Stomach (tissue), 9 donors: ENCODE data around the gene PTPRE. TPM values are rescaled to one million over a fixed set of nuclear protein-coding genes. Genes with fewer than 3 reads are reported as not detected.

Source experiments
- DNase-seq, 2 donors: peaks; one replicate each; pipeline versions ENCODE4 v3.0.0 to v3.0.0-alpha.2; 2013 to 2019
- H3K27ac ChIP-seq, 5 donors: fragments of 200-600 bp in 4 of 5; sonication (generic) in 4 of 5; one replicate each; pipeline ENCODE4 v1.5.1; 2013 to 2019; ENCODE audit warnings: mild to moderate bottlenecking in 1 of 5, moderate library complexity in 1 of 5
- H3K27me3 ChIP-seq, 3 donors: fragments of 200-600 bp; sonication (generic); one replicate each; pipeline ENCODE4 v1.5.1; 2017 to 2019; ENCODE audit warnings: mixed run types in 1 of 3
- H3K36me3 ChIP-seq, 4 donors: fragments of 200-600 bp; sonication (generic); 1 replicate in 3 of 4; 2 replicates in 1 of 4; pipeline ENCODE4 v1.5.1; 2016 to 2019
- H3K4me1 ChIP-seq, 4 donors: fragments of 200-600 bp; sonication (generic); one replicate each; pipeline ENCODE4 v1.5.1; 2016 to 2019
- H3K4me3 ChIP-seq, 4 donors: fragments of 200-600 bp; sonication (generic) in 3 of 4; one replicate each; pipeline ENCODE4 v1.5.1; 2016 to 2019; ENCODE audit warnings: mild to moderate bottlenecking in 1 of 4
- H3K9me3 ChIP-seq, 4 donors: fragments of 200-600 bp; sonication (generic); one replicate each; pipeline ENCODE4 v1.5.1; 2016 to 2019
- CTCF ChIP-seq, 7 experiments: fragments of 450-650 bp in 4 of 7; fragments of 200-600 bp in 3 of 7; sonication (generic) in 3 of 7; IDR thresholded peaks; one replicate each; pipeline ENCODE4 v1.5.1; 2016 to 2019; ENCODE audit warnings: antibody characterized with exemption in 7 of 7, control low read depth in 2 of 7, mild to moderate bottlenecking in 1 of 7
- EP300 ChIP-seq: sonication (generic); formaldehyde crosslinking; IDR thresholded peaks from one replicate; pipeline ENCODE4 v1.6.1; 2017; ENCODE audit warnings: antibody characterized with exemption
- POLR2A ChIP-seq, 4 donors: fragments of 450-650 bp; IDR thresholded peaks; one replicate each; pipeline ENCODE4 v1.6.1; 2016; ENCODE audit warnings: antibody characterized with exemption in 4 of 4, control low read depth in 2 of 4, mild to moderate bottlenecking in 1 of 4, moderate library complexity in 1 of 4
- POLR2AphosphoS5 ChIP-seq, 3 donors: sonication (generic); formaldehyde crosslinking; IDR thresholded peaks; one replicate each; pipeline ENCODE4 v1.6.1; 2016; ENCODE audit warnings: antibody characterized with exemption in 3 of 3
- WGBS, 5 donors: extraction: QIAGEN DNeasy Blood & Tissue Kit in 3 of 5; methylation state at CpG; one replicate each; pipeline versions ENCODE4 v1.1.5 to v1.1.7; 2013 to 2018; 5-methylcytosine and 5-hydroxymethylcytosine counted together
- intact Hi-C: fragments of 100-400 bp; cut with DNase I; formaldehyde crosslinking; loops from one replicate; pipeline ENCODE4 v1.15.1; 2023; ENCODE audit warnings: low total_unique reads
- polyA plus RNA-seq, 3 donors: library from polyadenylated mRNA; stranded (reverse); fragments of 200-250 nt; gene quantifications; one replicate each; pipeline ENCODE4 v1.2.3, GENCODE V29; 2013
- total RNA-seq, 5 donors: library from RNA; depleted of rRNA; stranded (reverse); fragments of >200 nt; gene quantifications; one replicate each; pipeline versions ENCODE4 v1.1.0 to v1.2.3, GENCODE V29; 2014 to 2016
- donor health status: healthy with polysubstance abuse.
- donor health status: Bipolar disorder and iron deficiency.
- donor health status: healthy.

The PTPRE gene
- total and polyA plus RNA-seq, 8 donors, result 4.0 to 26.4 (median 8.9) TPM

GRCh38 chr10:128072941-128073645 is 166.2 kb downstream of the PTPRE start:
- no peak for DNase-seq
- H3K4me1 ChIP-seq, result no peaks in the 10 kb centered on the region
- 88 to 93% (median 89%) methylated on average over 8 to 14 of the region's 14 CpGs for WGBS, 5 donors
- H3K27me3 ChIP-seq, result no peaks in the 10 kb centered on the region
- H3K4me3 ChIP-seq, result no peak overlapping the region
- no peak for TF ChIP-seq CTCF (IDR thresholded peaks at IDR 0.05)
- no peak for TF ChIP-seq POLR2AphosphoS5 (IDR thresholded peaks at IDR 0.05)
- TF ChIP-seq EP300, result no peak
- no peak for TF ChIP-seq POLR2A (IDR thresholded peaks at IDR 0.05)
- intact Hi-C loops, result loop anchor here (5.0 kb wide), 1 partner anchor 56 kb away; no protein-coding TSS in a partner anchor
- no peak overlapping the region for H3K27ac ChIP-seq
- no peaks in the 10 kb centered on the region for H3K9me3 ChIP-seq
- H3K36me3 ChIP-seq, result peaks cover 29 to 97% (median 82%) of the 10 kb centered on the region in 4 donors

DNA sequence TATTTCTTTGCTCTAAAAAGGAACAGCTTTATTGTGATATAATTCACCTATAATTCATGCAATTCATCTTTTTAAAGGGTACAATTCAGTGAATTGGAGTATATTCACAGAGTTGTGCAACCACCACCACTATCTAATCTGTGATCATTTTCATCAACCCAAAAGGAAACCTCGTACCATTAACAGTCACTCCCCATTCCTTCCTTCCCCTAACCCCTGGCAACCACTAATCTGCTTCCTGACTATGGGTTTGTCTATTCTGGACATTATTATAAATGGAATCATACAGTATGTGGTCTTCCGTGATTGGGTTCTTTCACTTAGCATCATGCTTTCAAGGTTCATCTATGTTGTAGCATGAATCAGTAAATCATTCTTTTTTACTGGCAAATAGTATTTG is 167.0 kb downstream of the PTPRE start:
- intact Hi-C loops, result loop anchor here (5.0 kb wide), 1 partner anchor 57 kb away; no protein-coding TSS in a partner anchor
- no peaks in the 10 kb centered on the region for H3K27me3 ChIP-seq
- peaks cover 23 to 97% (median 83%) of the 10 kb centered on the region in 4 donors for H3K36me3 ChIP-seq
- H3K4me1 ChIP-seq, result no peaks in the 10 kb centered on the region
- 66 to 89% (median 73%) methylated on average over 2 of the region's 2 CpGs for WGBS, 5 donors
- no peak for DNase-seq
- no peak overlapping the region for H3K27ac ChIP-seq
- H3K9me3 ChIP-seq, result no peaks in the 10 kb centered on the region
- TF ChIP-seq POLR2A (IDR thresholded peaks at IDR 0.05) (no peak), POLR2AphosphoS5 (IDR thresholded peaks at IDR 0.05) (no peak), CTCF (IDR thresholded peaks at IDR 0.05) (no peak), EP300 (no peak)
- H3K4me3 ChIP-seq, result no peak overlapping the region

DNA sequence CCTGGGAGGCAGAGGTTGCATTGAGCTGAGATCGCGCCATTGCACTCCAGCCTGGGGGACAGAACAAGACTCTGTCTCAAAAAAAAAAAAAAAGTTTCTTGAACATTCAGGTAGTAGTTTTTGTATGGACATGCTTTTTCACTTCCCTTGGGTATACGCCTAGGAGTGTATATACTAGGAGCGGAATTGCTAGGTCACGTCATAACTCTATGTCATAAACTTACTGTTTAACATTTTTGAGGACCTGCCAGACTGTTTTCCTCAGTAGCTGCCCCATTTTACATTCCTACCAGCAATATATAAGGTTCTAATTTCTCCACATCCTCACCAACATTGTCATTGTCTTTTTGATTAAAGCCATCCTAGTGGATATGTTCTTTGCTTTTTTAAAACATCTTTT is 167.7 kb downstream of the PTPRE start:
- no peak for TF ChIP-seq POLR2A (IDR thresholded peaks at IDR 0.05)
- TF ChIP-seq EP300, result no peak
- no peak for TF ChIP-seq CTCF (IDR thresholded peaks at IDR 0.05)
- no peak for TF ChIP-seq POLR2AphosphoS5 (IDR thresholded peaks at IDR 0.05)
- intact Hi-C loops, result loop anchor here (5.0 kb wide), 1 partner anchor 57 kb away; no protein-coding TSS in a partner anchor
- Histone ChIP-seq H3K9me3 (no peaks in the 10 kb centered on the region), H3K27ac (no peak overlapping the region), H3K4me3 (no peak overlapping the region), H3K27me3 (no peaks in the 10 kb centered on the region), H3K4me1 (no peaks in the 10 kb centered on the region), H3K36me3 (peaks cover 23 to 100% (median 88%) of the 10 kb centered on the region in 4 donors)
- WGBS, 5 donors, result 87 to 98% (median 95%) methylated on average over 5 of the region's 5 CpGs
- DNase-seq, result no peak

DNA sequence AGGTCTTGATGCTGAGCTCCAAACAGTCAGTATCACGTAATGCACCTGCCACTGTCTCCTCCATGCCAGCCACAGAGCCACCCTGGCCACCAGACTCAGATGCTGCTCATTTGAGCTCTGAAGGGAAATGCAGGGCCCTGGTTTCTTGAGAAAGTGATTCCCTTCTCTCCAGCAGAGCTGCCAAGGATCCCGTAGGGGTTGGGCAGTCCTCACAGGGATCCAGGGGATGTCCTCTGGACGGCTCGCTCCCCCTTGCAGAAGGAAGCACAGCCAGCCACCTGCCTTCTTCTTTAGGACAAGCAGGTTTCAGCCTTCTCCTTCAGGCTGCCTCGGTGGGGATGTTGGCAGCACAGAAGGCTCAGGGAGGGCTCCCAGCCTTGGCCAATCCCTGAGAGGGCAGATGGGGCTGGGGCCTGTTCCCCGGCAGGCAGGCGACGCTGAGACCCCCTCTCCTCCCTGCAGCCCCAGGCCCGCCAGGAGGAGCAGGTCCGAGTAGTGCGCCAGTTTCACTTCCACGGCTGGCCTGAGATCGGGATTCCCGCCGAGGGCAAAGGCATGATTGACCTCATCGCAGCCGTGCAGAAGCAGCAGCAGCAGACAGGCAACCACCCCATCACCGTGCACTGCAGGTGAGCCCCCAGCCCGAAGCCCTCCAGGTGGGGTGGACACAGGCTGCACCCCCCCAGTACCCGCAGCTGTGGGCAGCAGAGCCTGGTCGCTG is 170.4 kb downstream of the PTPRE start:
- no peak overlapping the region for H3K27ac ChIP-seq
- no peaks in the 10 kb centered on the region for H3K4me1 ChIP-seq
- H3K27me3 ChIP-seq, result no peaks in the 10 kb centered on the region
- no peak overlapping the region for H3K4me3 ChIP-seq
- intact Hi-C loops, result no loop called here
- H3K36me3 ChIP-seq, result peaks cover 20 to 99% (median 77%) of the 10 kb centered on the region in 4 donors
- no peak for DNase-seq
- no peak for TF ChIP-seq EP300
- TF ChIP-seq POLR2A (IDR thresholded peaks at IDR 0.05), result no peak
- no peaks in the 10 kb centered on the region for H3K9me3 ChIP-seq
- WGBS, 5 donors, result 85 to 90% (median 90%) methylated on average over 7 to 21 of the region's 21 CpGs
